Endodermal cell (in vitro differentiated cells): ENCODE measurements around the gene BLACAT1. TPM values are rescaled to one million over a fixed set of nuclear protein-coding genes. Genes with fewer than 3 reads are reported as not detected.

ENCODE experiments used
- DNase-seq: peaks from one replicate; pipeline ENCODE4 v3.0.0-alpha.2; 2017
- H3K27ac ChIP-seq: 2 replicates; pipeline ENCODE4 v1.5.1; 2013; ENCODE audit warnings: mild to moderate bottlenecking, low read depth, low read length, moderate library complexity
- H3K27me3 ChIP-seq: 2 replicates; pipeline ENCODE4 v1.6.1; 2013; ENCODE audit warnings: mild to moderate bottlenecking, low read length, moderate library complexity; ENCODE audit not compliant: insufficient read depth, control insufficient read depth, poor library complexity, severe bottlenecking
- H3K36me3 ChIP-seq: 2 replicates; pipeline ENCODE4 v1.7.0; 2013; ENCODE audit warnings: mild to moderate bottlenecking, low read length, moderate library complexity; ENCODE audit not compliant: control insufficient read depth, insufficient read depth
- H3K4me1 ChIP-seq: one replicate; pipeline ENCODE4 v1.7.0; 2013; ENCODE audit warnings: low read length; ENCODE audit not compliant: control insufficient read depth, insufficient read depth
- H3K4me3 ChIP-seq: 2 replicates; pipeline ENCODE4 v1.5.1; 2013; ENCODE audit warnings: mild to moderate bottlenecking, low read length, moderate library complexity
- H3K9ac ChIP-seq: 2 replicates; pipeline ENCODE4 v1.6.1; 2013; ENCODE audit warnings: mild to moderate bottlenecking, low read length, moderate library complexity; ENCODE audit not compliant: poor library complexity, severe bottlenecking; ENCODE audit errors: extremely low read depth
- H3K9me3 ChIP-seq: 2 replicates; pipeline ENCODE4 v1.6.1; 2013; ENCODE audit warnings: mild to moderate bottlenecking, low read length, moderate library complexity; ENCODE audit not compliant: control insufficient read depth
- H3K27ac Mint-ChIP-seq: 2 replicates; pipeline ENCODE4 v1.8.0; 2020; ENCODE audit warnings: mixed read lengths
- H3K27me3 Mint-ChIP-seq: 2 replicates; pipeline ENCODE4 v1.8.0; 2021; ENCODE audit warnings: mild to moderate bottlenecking, mixed read lengths; ENCODE audit not compliant: insufficient read depth
- H3K36me3 Mint-ChIP-seq: 2 replicates; pipeline ENCODE4 v1.8.0; 2020; ENCODE audit warnings: low read depth, mixed read lengths
- H3K4me1 Mint-ChIP-seq: 2 replicates; pipeline ENCODE4 v1.8.0; 2020; ENCODE audit warnings: mixed read lengths
- H3K4me3 Mint-ChIP-seq: 2 replicates; pipeline ENCODE4 v1.8.0; 2020; ENCODE audit warnings: mild to moderate bottlenecking, moderate library complexity, mixed read lengths
- H3K9me3 Mint-ChIP-seq: 2 replicates; pipeline ENCODE4 v1.8.0; 2020; ENCODE audit warnings: mild to moderate bottlenecking, mixed read lengths
- CTCF ChIP-seq: fragments of 200-600 bp; sonication (generic); conservative IDR thresholded peaks from 2 replicates; pipeline ENCODE4 v1.5.0; 2021; ENCODE audit warnings: antibody characterized with exemption, mild to moderate bottlenecking
- WGBS, 2 experiments: methylation state at CpG; one replicate each; pipeline versions ENCODE4 v1.1.5 to v1.1.7; 2013; ENCODE audit warnings: missing lambda C conversion rate in 2 of 2, mixed read lengths in 1 of 2; ENCODE audit not compliant: insufficient coverage in 1 of 2, insufficient read length in 1 of 2; 5-methylcytosine and 5-hydroxymethylcytosine counted together
- total RNA-seq, 2 donors: library from RNA; stranded (reverse); fragmentation: NEBNext Ultra II Directional in 1 of 2; extraction: Animal tissue kit (Norgen Biotek cat#: 25700) in 1 of 2; gene quantifications; 2 replicates in 1 of 2; 3 replicates in 1 of 2; pipeline ENCODE4 v1.2.1, GENCODE V29; 2021

The BLACAT1 gene
- total RNA-seq, 2 donors from 2014 or later, result 7.4 to 7.6 TPM

- no peak overlapping the region for H3K27ac ChIP-seq
- Mint-ChIP-seq H3K4me3 (no peak overlapping the region), H3K4me1 (peaks cover 18% of the 10 kb centered on the region)
These were observed 21.4 kb upstream of the BLACAT1 start for GRCh38 chr1:205477121-205477758.

GRCh38 chr1:205476648-205477047, 20.8 kb upstream of the BLACAT1 start:
- Mint-ChIP-seq H3K4me3 (no peak overlapping the region), H3K9me3 (peaks cover 16% of the 10 kb centered on the region), H3K4me1 (peaks cover 14% of the 10 kb centered on the region), H3K36me3 (no peaks in the 10 kb centered on the region), H3K27ac (no peak overlapping the region), H3K27me3 (peaks cover 19% of the 10 kb centered on the region)
- no peak overlapping the region for H3K4me3 ChIP-seq
- WGBS, 2 experiments, result 93 to 100% methylated on average over 3 to 4 of the region's 4 CpGs
- no peaks in the 10 kb centered on the region for H3K36me3 ChIP-seq
- no peaks in the 10 kb centered on the region for H3K27me3 ChIP-seq
- TF ChIP-seq CTCF, result no peak
- H3K4me1 ChIP-seq, result peaks cover 4% of the 10 kb centered on the region
- no peak overlapping the region for H3K27ac ChIP-seq
- no peak for DNase-seq
- H3K9me3 ChIP-seq, result peaks cover 16% of the 10 kb centered on the region
- no peak overlapping the region for H3K9ac ChIP-seq

More at GRCh38 chr1:205477121-205477758, 21.4 kb upstream of the BLACAT1 start:
- peak; percentile 86 for DNase-seq
- Mint-ChIP-seq H3K9me3 (peaks cover 16% of the 10 kb centered on the region), H3K36me3 (no peaks in the 10 kb centered on the region), H3K27ac (no peak overlapping the region), H3K27me3 (peaks cover 22% of the 10 kb centered on the region)
- TF ChIP-seq CTCF, result peak; percentile 60
- Histone ChIP-seq H3K27me3 (no peaks in the 10 kb centered on the region), H3K4me1 (peaks cover 4% of the 10 kb centered on the region), H3K9ac (no peak overlapping the region), H3K36me3 (no peaks in the 10 kb centered on the region), H3K9me3 (peaks cover 16% of the 10 kb centered on the region), H3K4me3 (no peak overlapping the region)
- WGBS, 2 experiments, result 44 to 71% methylated on average over 1 to 6 of the region's 6 CpGs

GRCh38 chr1:205475855-205476254, 20.0 kb upstream of the BLACAT1 start:
- no peak for TF ChIP-seq CTCF
- Histone ChIP-seq H3K36me3 (no peaks in the 10 kb centered on the region), H3K4me3 (no peak overlapping the region), H3K4me1 (no peaks in the 10 kb centered on the region), H3K9ac (no peak overlapping the region), H3K27me3 (no peaks in the 10 kb centered on the region), H3K27ac (no peak overlapping the region), H3K9me3 (peaks cover 16% of the 10 kb centered on the region)
- H3K9me3 Mint-ChIP-seq, result peaks cover 16% of the 10 kb centered on the region
- H3K27me3 Mint-ChIP-seq, result peaks cover 14% of the 10 kb centered on the region
- H3K4me3 Mint-ChIP-seq, result no peak overlapping the region
- peaks cover 8% of the 10 kb centered on the region for H3K4me1 Mint-ChIP-seq
- no peaks in the 10 kb centered on the region for H3K36me3 Mint-ChIP-seq
- no peak for DNase-seq
- no peak overlapping the region for H3K27ac Mint-ChIP-seq
- 100% methylated on average over 1 of the region's 1 CpG; no CpG with 5 or more reads in 1 of the 2 experiments for WGBS, 2 experiments
